Panc1 (cell line): ENCODE results near the gene ANO4. TPM values are rescaled to one million over a fixed set of nuclear protein-coding genes. Genes with fewer than 3 reads are reported as not detected.

Experiments
- ATAC-seq: fragments of 200-7000 bp; cut with Tn5 transposase; 2 replicates; pipeline ENCODE4 v1.9.1; 2020; ENCODE audit warnings: mild to moderate bottlenecking, moderate library complexity
- BruUV-seq: library from RNA; stranded (reverse); fragments of 400-500 nt; replicated peaks from 2 replicates; lab custom pipeline; 2021; lab: Mats Ljungman, UMichigan
- CTCF ChIA-PET: fragments of 300-600 bp; sonication (Branson Sonifier 250); formaldehyde crosslinking; loops from one replicate; lab custom pipeline; 2022; ENCODE audit warnings: antibody characterized with exemption; lab: Charles Lee
- POLR2A ChIA-PET: fragments of 300-600 bp; sonication (Branson Sonifier 250); formaldehyde crosslinking; loops from one replicate; lab custom pipeline; 2022; ENCODE audit warnings: antibody characterized with exemption; lab: Charles Lee
- DNase-seq: peaks from one replicate; pipeline ENCODE4 v3.0.0-alpha.2; 2010; ENCODE audit warnings: low read depth, low spot score
- H3K27ac ChIP-seq: 2 replicates; pipeline ENCODE4 v1.5.1; 2011; ENCODE audit warnings: mild to moderate bottlenecking, low read length, inconsistent platforms
- H3K27me3 ChIP-seq: fragments of 200-500 bp; sonication (Bioruptor generic); 2 replicates; pipeline ENCODE4 v1.6.0; 2014; ENCODE audit warnings: low read length, inconsistent platforms; ENCODE audit not compliant: control insufficient read depth, insufficient read depth
- H3K36me3 ChIP-seq: fragments of 200-500 bp; sonication (Bioruptor generic); 2 replicates; pipeline ENCODE4 v1.5.1; 2014; ENCODE audit warnings: inconsistent platforms, mild to moderate bottlenecking, low read length, moderate library complexity; ENCODE audit not compliant: control insufficient read depth, insufficient read depth
- H3K4me1 ChIP-seq: 2 replicates; pipeline ENCODE4 v1.5.1; 2011; ENCODE audit warnings: inconsistent platforms, mild to moderate bottlenecking, low read length, moderate library complexity; ENCODE audit not compliant: control insufficient read depth, insufficient read depth
- H3K4me3 ChIP-seq, 2 experiments: 2 replicates each; pipeline ENCODE4 v1.5.1; 2011 to 2012; ENCODE audit warnings: low read depth in 2 of 2, low read length in 2 of 2, mild to moderate bottlenecking in 2 of 2, inconsistent platforms in 1 of 2, moderate library complexity in 1 of 2
- H3K9me3 ChIP-seq: fragments of 200-500 bp; sonication (Bioruptor generic); 2 replicates; pipeline ENCODE4 v1.5.1; 2014; ENCODE audit warnings: low read depth, mild to moderate bottlenecking, inconsistent platforms, low read length, moderate library complexity; ENCODE audit not compliant: control insufficient read depth, insufficient read depth
- CTCF ChIP-seq: fragments of 450-650 bp; IDR thresholded peaks from 2 replicates; pipeline ENCODE4 v1.5.1; 2017; ENCODE audit warnings: mild to moderate bottlenecking
- POLR2AphosphoS5 ChIP-seq: IDR thresholded peaks from 2 replicates; pipeline ENCODE4 v1.6.1; 2012; ENCODE audit warnings: mild to moderate bottlenecking, low read depth, low read length, moderate library complexity
- SIN3A ChIP-seq: IDR thresholded peaks from 2 replicates; pipeline ENCODE4 v1.6.1; 2012; ENCODE audit warnings: low read depth, mild to moderate bottlenecking, low read length, moderate library complexity, borderline replicate concordance; ENCODE audit not compliant: insufficient read depth
- TCF7L2 ChIP-seq: IDR thresholded peaks from 2 replicates; pipeline ENCODE4 v1.6.1; 2011; ENCODE audit warnings: mild to moderate bottlenecking, low read depth, low read length, inconsistent platforms
- in situ Hi-C: cut with HindIII; loops from 2 replicates; pipeline ENCODE4 v1.10.0; 2016; ENCODE audit warnings: low sequenced_read_pairs, low pct_unique_long_range_greater_than_20kb
- intact Hi-C: fragments of 100-400 bp; cut with micrococcal nuclease; formaldehyde crosslinking; loops from one replicate; pipeline ENCODE4 v1.10.0; 2022; ENCODE audit not compliant: unreplicated experiment
- total RNA-seq: library from RNA; stranded (reverse); gene quantifications from one replicate; pipeline ENCODE4 v1.2.1, GENCODE V29; 2021; ENCODE audit not compliant: unreplicated experiment
- TF ChIP-seq, protein P1 (sequence below), 2 experiments: IDR thresholded peaks; 2 replicates each; pipeline ENCODE4 v1.6.1; 2011 to 2012; ENCODE audit warnings: low read depth in 2 of 2, control low read depth in 1 of 2, low read length in 1 of 2, mild to moderate bottlenecking in 1 of 2, moderate library complexity in 1 of 2; ENCODE audit not compliant: insufficient read depth in 1 of 2

ANO4 gene
- total RNA-seq, 1 experiment from 2014 or later, result not detected

GRCh38 chr12:100755186-100755585 lies 39.4 kb upstream of the ANO4 start:
- no peaks in the 10 kb centered on the region for H3K4me1 ChIP-seq
- no peak overlapping the region for H3K4me3 ChIP-seq
- intact Hi-C loops (no loop called here), in situ Hi-C loops (no loop called here)
- ChIA-PET CTCF (no interaction called here), POLR2A (interaction anchor here (0.6 kb wide), 1 partner anchor 10 kb away, joined by 5 read pairs; no protein-coding TSS in a partner anchor)
- BruUV-seq, result no TSS peak
- ATAC-seq (no peak), DNase-seq (no peak)
- H3K9me3 ChIP-seq, result no peaks in the 10 kb centered on the region
- TF ChIP-seq POLR2AphosphoS5, result no peak
- TF ChIP-seq, protein P1, sequence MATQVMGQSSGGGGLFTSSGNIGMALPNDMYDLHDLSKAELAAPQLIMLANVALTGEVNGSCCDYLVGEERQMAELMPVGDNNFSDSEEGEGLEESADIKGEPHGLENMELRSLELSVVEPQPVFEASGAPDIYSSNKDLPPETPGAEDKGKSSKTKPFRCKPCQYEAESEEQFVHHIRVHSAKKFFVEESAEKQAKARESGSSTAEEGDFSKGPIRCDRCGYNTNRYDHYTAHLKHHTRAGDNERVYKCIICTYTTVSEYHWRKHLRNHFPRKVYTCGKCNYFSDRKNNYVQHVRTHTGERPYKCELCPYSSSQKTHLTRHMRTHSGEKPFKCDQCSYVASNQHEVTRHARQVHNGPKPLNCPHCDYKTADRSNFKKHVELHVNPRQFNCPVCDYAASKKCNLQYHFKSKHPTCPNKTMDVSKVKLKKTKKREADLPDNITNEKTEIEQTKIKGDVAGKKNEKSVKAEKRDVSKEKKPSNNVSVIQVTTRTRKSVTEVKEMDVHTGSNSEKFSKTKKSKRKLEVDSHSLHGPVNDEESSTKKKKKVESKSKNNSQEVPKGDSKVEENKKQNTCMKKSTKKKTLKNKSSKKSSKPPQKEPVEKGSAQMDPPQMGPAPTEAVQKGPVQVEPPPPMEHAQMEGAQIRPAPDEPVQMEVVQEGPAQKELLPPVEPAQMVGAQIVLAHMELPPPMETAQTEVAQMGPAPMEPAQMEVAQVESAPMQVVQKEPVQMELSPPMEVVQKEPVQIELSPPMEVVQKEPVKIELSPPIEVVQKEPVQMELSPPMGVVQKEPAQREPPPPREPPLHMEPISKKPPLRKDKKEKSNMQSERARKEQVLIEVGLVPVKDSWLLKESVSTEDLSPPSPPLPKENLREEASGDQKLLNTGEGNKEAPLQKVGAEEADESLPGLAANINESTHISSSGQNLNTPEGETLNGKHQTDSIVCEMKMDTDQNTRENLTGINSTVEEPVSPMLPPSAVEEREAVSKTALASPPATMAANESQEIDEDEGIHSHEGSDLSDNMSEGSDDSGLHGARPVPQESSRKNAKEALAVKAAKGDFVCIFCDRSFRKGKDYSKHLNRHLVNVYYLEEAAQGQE (IDR thresholded peaks at IDR 0.05; ENCODE audit: insufficient read depth in 1 of 2, low read depth in 2 of 2, low read length in 1 of 2), result no peak
- no peak for TF ChIP-seq SIN3A
- TF ChIP-seq TCF7L2, result no peak
- TF ChIP-seq CTCF, result no peak
- H3K27ac ChIP-seq, result no peak overlapping the region
- no peaks in the 10 kb centered on the region for H3K36me3 ChIP-seq
- no peaks in the 10 kb centered on the region for H3K27me3 ChIP-seq

GRCh38 chr12:100758083-100758482 lies 36.5 kb upstream of the ANO4 start:
- no peaks in the 10 kb centered on the region for H3K4me1 ChIP-seq
- no TSS peak for BruUV-seq
- H3K36me3 ChIP-seq, result no peaks in the 10 kb centered on the region
- DNase-seq (no peak), ATAC-seq (no peak)
- no peak overlapping the region for H3K27ac ChIP-seq
- TF ChIP-seq POLR2AphosphoS5, result no peak
- TF ChIP-seq CTCF, result no peak
- no peak for TF ChIP-seq SIN3A
- TF ChIP-seq, protein P1 (IDR thresholded peaks at IDR 0.05; ENCODE audit: insufficient read depth in 1 of 2, low read depth in 2 of 2, low read length in 1 of 2), result no peak
- TF ChIP-seq TCF7L2, result no peak
- in situ Hi-C loops, result no loop called here
- ChIA-PET CTCF (no interaction called here), POLR2A (no interaction called here)
- H3K27me3 ChIP-seq, result no peaks in the 10 kb centered on the region
- no peak overlapping the region for H3K4me3 ChIP-seq
- intact Hi-C loops, result no loop called here
- H3K9me3 ChIP-seq, result no peaks in the 10 kb centered on the region
